SH-SY5Y (cell line): Measurements from ENCODE around the gene FGFR3.

Experiments
- GATA2 ChIP-seq: IDR thresholded peaks from 2 replicates; pipeline ENCODE4 v1.6.1; 2011; ENCODE audit warnings: mild to moderate bottlenecking, low read depth, low read length
- GATA3 ChIP-seq: IDR thresholded peaks from 2 replicates; pipeline ENCODE4 v1.6.1; 2011; ENCODE audit warnings: low read depth, mild to moderate bottlenecking, low read length, moderate library complexity

GRCh38 chr4:1765409-1766072, 27.6 kb upstream of the FGFR3 start:
- no peak for TF ChIP-seq GATA2
- TF ChIP-seq GATA3 = no peak
